H1 (cell line): ENCODE data around the gene HIVEP3. TPM values are rescaled to one million over a fixed set of nuclear protein-coding genes. Genes with fewer than 3 reads are reported as not detected.

Experiments
- CTCF ChIA-PET: fragments of 300-600 bp; sonication (Branson Sonifier 250); formaldehyde crosslinking; loops from one replicate; lab custom pipeline; 2021; ENCODE audit not compliant: partially characterized antibody; lab: Charles Lee
- POLR2A ChIA-PET: fragments of 300-600 bp; sonication (Branson Sonifier 250); formaldehyde crosslinking; loops from one replicate; lab custom pipeline; 2021; ENCODE audit warnings: inconsistent platforms; ENCODE audit not compliant: partially characterized antibody; lab: Charles Lee
- DNase-seq, 2 experiments: peaks; one replicate each; pipeline versions ENCODE4 v3.0.0 to v3.0.0-alpha.2; 2010 to 2022; ENCODE audit warnings: low spot score in 2 of 2, low read depth in 1 of 2, mixed read lengths in 1 of 2
- FAIRE-seq: peaks from 2 replicates; lab custom pipeline; 2011; peaks lifted over from hg19 to GRCh38; lab: Jason Lieb, UNC
- H2AFZ ChIP-seq: 2 replicates; pipeline ENCODE4 v1.8.1; 2012; ENCODE audit warnings: low read length, inconsistent platforms
- H2AK5ac ChIP-seq: 2 replicates; pipeline ENCODE4 v1.6.1; 2013; ENCODE audit warnings: low read depth, low read length
- H2BK120ac ChIP-seq: replicated peaks from 2 replicates; pipeline ENCODE3; 2013; ENCODE audit warnings: low read depth, low read length, inconsistent platforms
- H2BK12ac ChIP-seq: 2 replicates; pipeline ENCODE4 v1.6.1; 2013; ENCODE audit warnings: low read depth, low read length
- H2BK15ac ChIP-seq: 2 replicates; pipeline ENCODE4 v1.6.1; 2013; ENCODE audit warnings: low read length
- H2BK20ac ChIP-seq: 2 replicates; pipeline ENCODE4 v1.6.1; 2013; ENCODE audit warnings: low read length
- H2BK5ac ChIP-seq: 2 replicates; pipeline ENCODE4 v1.6.1; 2013; ENCODE audit warnings: low read depth, low read length
- H3K14ac ChIP-seq: 2 replicates; pipeline ENCODE4 v1.6.1; 2013; ENCODE audit warnings: inconsistent platforms; ENCODE audit not compliant: insufficient read length
- H3K18ac ChIP-seq: 2 replicates; pipeline ENCODE4 v1.6.1; 2013; ENCODE audit warnings: low read length; ENCODE audit errors: extremely low read depth
- H3K23ac ChIP-seq: 2 replicates; pipeline ENCODE4 v1.6.1; 2013; ENCODE audit warnings: inconsistent platforms; ENCODE audit not compliant: insufficient read length
- H3K23me2 ChIP-seq: 2 replicates; pipeline ENCODE4 v1.6.1; 2013; ENCODE audit warnings: low read depth, low read length
- H3K27ac ChIP-seq: 2 replicates; pipeline ENCODE4 v1.6.1; 2011; ENCODE audit warnings: low read depth, low read length, inconsistent platforms
- H3K27me3 ChIP-seq, 4 experiments: replicated peaks in 1 of 4; 1 replicate in 1 of 4; 2 replicates in 3 of 4; pipeline versions ENCODE4 v1.6.1 to v1.8.1; 2011 to 2013; ENCODE audit warnings: low read length in 3 of 4, mild to moderate bottlenecking in 3 of 4, inconsistent platforms in 2 of 4, mixed read lengths in 2 of 4, moderate library complexity in 1 of 4; ENCODE audit not compliant: control insufficient read depth in 3 of 4, insufficient read depth in 3 of 4; ENCODE audit errors: extremely low read depth in 1 of 4
- H3K36me3 ChIP-seq, 4 experiments: 2 replicates each; pipeline versions ENCODE4 v1.6.1 to v1.8.1; 2011 to 2013; ENCODE audit warnings: mild to moderate bottlenecking in 4 of 4, low read length in 3 of 4, moderate library complexity in 2 of 4, control low read depth in 1 of 4, inconsistent platforms in 1 of 4; ENCODE audit not compliant: insufficient read depth in 4 of 4, control insufficient read depth in 2 of 4
- H3K4ac ChIP-seq: replicated peaks from 2 replicates; pipeline ENCODE3; 2013; ENCODE audit warnings: low read length, low read depth, mixed read lengths, inconsistent platforms; ENCODE audit not compliant: insufficient read length
- H3K4me1 ChIP-seq, 4 experiments: replicated peaks in 1 of 4; 1 replicate in 1 of 4; 2 replicates in 3 of 4; pipeline versions ENCODE4 v1.6.1 to v1.8.1; 2011 to 2013; ENCODE audit warnings: low read length in 3 of 4, inconsistent platforms in 2 of 4, mixed read lengths in 1 of 4; ENCODE audit not compliant: insufficient read depth in 4 of 4, control insufficient read depth in 3 of 4
- H3K4me2 ChIP-seq, 2 experiments: 2 replicates each; pipeline versions ENCODE4 v1.6.1 to v1.8.1; 2011 to 2013; ENCODE audit warnings: low read depth in 2 of 2, low read length in 2 of 2, control low read depth in 1 of 2, inconsistent platforms in 1 of 2, mild to moderate bottlenecking in 1 of 2; ENCODE audit not compliant: insufficient read depth in 1 of 2
- H3K4me3 ChIP-seq, 4 experiments: fragments of 200-600, 300-600 bp in 1 of 4; sonication (generic), shearing (Covaris generic), sonication (Bioruptor Twin) in 1 of 4; 2 replicates each; pipeline versions ENCODE4 v1.5.1 to v1.8.1; 2011 to 2016; ENCODE audit warnings: low read length in 4 of 4, low read depth in 3 of 4, control low read depth in 2 of 4, inconsistent platforms in 2 of 4, mild to moderate bottlenecking in 2 of 4, mixed read lengths in 1 of 4, moderate library complexity in 1 of 4; ENCODE audit not compliant: insufficient read depth in 2 of 4; ENCODE audit errors: extremely low read depth in 1 of 4
- H3K56ac ChIP-seq: replicated peaks from 2 replicates; pipeline ENCODE3; 2013; ENCODE audit warnings: low read depth, mild to moderate bottlenecking, mixed read lengths, low read length, inconsistent platforms; ENCODE audit not compliant: insufficient read length
- H3K79me1 ChIP-seq: 2 replicates; pipeline ENCODE4 v1.6.1; 2013; ENCODE audit warnings: low read depth, low read length, control low read depth
- H3K79me2 ChIP-seq, 2 experiments: 2 replicates each; pipeline versions ENCODE4 v1.6.1 to v1.8.1; 2012 to 2013; ENCODE audit warnings: low read length in 2 of 2, mild to moderate bottlenecking in 2 of 2, inconsistent platforms in 1 of 2; ENCODE audit not compliant: insufficient read depth in 2 of 2, control insufficient read depth in 1 of 2
- H3K9ac ChIP-seq, 4 experiments: replicated peaks in 1 of 4; 1 replicate in 1 of 4; 2 replicates in 3 of 4; pipeline versions ENCODE4 v1.6.1 to v1.8.1; 2011 to 2013; ENCODE audit warnings: low read depth in 3 of 4, low read length in 3 of 4, control low read depth in 2 of 4, mild to moderate bottlenecking in 2 of 4, moderate library complexity in 2 of 4, inconsistent platforms in 1 of 4; ENCODE audit errors: extremely low read depth in 1 of 4
- H3K9me3 ChIP-seq, 2 experiments: 2 replicates each; pipeline versions ENCODE4 v1.6.1 to v1.8.1; 2012 to 2013; ENCODE audit warnings: mild to moderate bottlenecking in 2 of 2, moderate library complexity in 2 of 2, control low read depth in 1 of 2, inconsistent platforms in 1 of 2, low read depth in 1 of 2, low read length in 1 of 2, mixed read lengths in 1 of 2; ENCODE audit not compliant: insufficient read depth in 2 of 2
- H4K20me1 ChIP-seq, 2 experiments: replicated peaks in 1 of 2; 2 replicates each; pipeline versions ENCODE3 to v1.8.1; 2011 to 2013; ENCODE audit warnings: inconsistent platforms in 2 of 2, low read length in 2 of 2, mild to moderate bottlenecking in 1 of 2; ENCODE audit not compliant: insufficient read depth in 2 of 2, control insufficient read depth in 1 of 2
- H4K5ac ChIP-seq: 2 replicates; pipeline ENCODE4 v1.6.1; 2013; ENCODE audit warnings: low read length, low read depth, mixed read lengths, inconsistent platforms; ENCODE audit not compliant: insufficient read length
- H4K8ac ChIP-seq: 2 replicates; pipeline ENCODE4 v1.8.0; 2013; ENCODE audit warnings: mild to moderate bottlenecking, moderate library complexity, low read length, inconsistent platforms; ENCODE audit not compliant: insufficient read depth; ENCODE audit errors: extremely low read depth
- H4K91ac ChIP-seq: replicated peaks from 2 replicates; pipeline ENCODE3; 2013; ENCODE audit warnings: low read length, mixed read lengths, inconsistent platforms; ENCODE audit not compliant: insufficient read length
- E2F6 ChIP-seq: IDR thresholded peaks from 2 replicates; pipeline ENCODE4 v1.6.1; 2012; ENCODE audit warnings: inconsistent platforms
- POU5F1 ChIP-seq: IDR thresholded peaks from 2 replicates; pipeline ENCODE4 v1.6.1; 2011; ENCODE audit warnings: low read depth, mild to moderate bottlenecking, low read length, moderate library complexity
- SIN3A ChIP-seq, 2 experiments: IDR thresholded peaks in 1 of 2; conservative IDR thresholded peaks in 1 of 2; 2 replicates each; pipeline ENCODE4 v1.6.1; 2011 to 2012; ENCODE audit warnings: low read length in 2 of 2, improper control_type of control experiment in 1 of 2, low read depth in 1 of 2, mild to moderate bottlenecking in 1 of 2
- SRF ChIP-seq: IDR thresholded peaks from 2 replicates; pipeline ENCODE4 v1.6.1; 2011; ENCODE audit warnings: mild to moderate bottlenecking, low read depth, low read length, moderate library complexity
- WGBS, 2 experiments: shearing (Covaris generic) in 1 of 2; methylation state at CpG; one replicate each; pipeline versions ENCODE4 v1.1.6 to v1.1.7; 2013 to 2015; ENCODE audit warnings: low lambda C conversion rate in 2 of 2, mixed read lengths in 2 of 2, inconsistent platforms in 1 of 2, low coverage in 1 of 2, missing lambda C conversion rate in 1 of 2; ENCODE audit not compliant: insufficient replicate concordance in 2 of 2, insufficient coverage in 1 of 2, insufficient read length in 1 of 2; ENCODE audit errors: extremely low coverage in 1 of 2, missing lambda C conversion rate in 1 of 2; 5-methylcytosine and 5-hydroxymethylcytosine counted together
- polyA plus RNA-seq, 7 experiments: library from polyadenylated mRNA; depleted of rRNA in 3 of 7; stranded (reverse) in 5 of 7; unstranded in 2 of 7; fragments of >200 nt in 5 of 7; fragments of 200-250 nt in 2 of 7; gene quantifications; 1 replicate in 5 of 7; 2 replicates in 1 of 7; 4 replicates in 1 of 7; pipeline versions ENCODE4 v1.2.1 to v1.2.3, GENCODE V29; 2011 to 2013; ENCODE audit warnings: missing spikeins in 2 of 7, mixed read lengths in 2 of 7
- total RNA-seq: library from RNA; stranded (reverse); fragmentation: NEBNext Ultra II Directional; extraction: Animal tissue kit (Norgen Biotek cat#: 25700); gene quantifications from 2 replicates; pipeline ENCODE4 v1.2.1, GENCODE V29; 2021

HIVEP3 gene
- total and polyA plus RNA-seq, 2 of the 8 experiments (the other 6 are each of a cell fraction or from before 2014, with no cell fraction given): 0.24 to 0.69 TPM

- TF ChIP-seq E2F6 (no peak), SRF (no peak), POU5F1 (no peak), SIN3A (conservative IDR thresholded peaks at IDR 0.05 in 1 of 2, IDR thresholded peaks at IDR 0.05 in 1 of 2; ENCODE audit: low read depth in 1 of 2, low read length in 2 of 2) (no peak)
- ChIA-PET POLR2A (no interaction called here), CTCF (interaction anchor here (0.7 kb wide), 2 partner anchors 33 to 57 kb away, joined by 3 read pairs; no protein-coding TSS in a partner anchor)
- no peaks in the 10 kb centered on the region; a peak in 1 of 7 replicates for H3K4me1 ChIP-seq
- H4K91ac ChIP-seq: no peak overlapping the region
- H2BK12ac ChIP-seq: no peak overlapping the region
- H4K5ac ChIP-seq: no peak overlapping the region
- no peak overlapping the region for H3K27ac ChIP-seq
- H3K23me2 ChIP-seq: no peaks in the 10 kb centered on the region
- H3K9ac ChIP-seq: no peak overlapping the region
- H2BK5ac ChIP-seq: no peak overlapping the region
- H2BK15ac ChIP-seq: no peak overlapping the region
- no peak overlapping the region for H2AK5ac ChIP-seq
- no peaks in the 10 kb centered on the region for H3K36me3 ChIP-seq
- 85% methylated on average over 9 of the region's 9 CpGs; no CpG with 5 or more reads in 1 of the 2 experiments for WGBS, 2 experiments
- no peak overlapping the region for H3K56ac ChIP-seq
- no peaks in the 10 kb centered on the region for H3K9me3 ChIP-seq
- H3K14ac ChIP-seq: no peak overlapping the region
- DNase-seq: no peak
- H2BK120ac ChIP-seq: no peak overlapping the region
- no peak overlapping the region for H3K4me3 ChIP-seq
- H2AFZ ChIP-seq: no peak overlapping the region
- no peak overlapping the region for H3K4me2 ChIP-seq
- no peak for FAIRE-seq
- H3K4ac ChIP-seq: no peak overlapping the region
- no peaks in the 10 kb centered on the region for H3K79me2 ChIP-seq
- H2BK20ac ChIP-seq: no peak overlapping the region
- H4K20me1 ChIP-seq: no peaks in the 10 kb centered on the region
- no peak overlapping the region for H3K23ac ChIP-seq
- no peaks in the 10 kb centered on the region; the same call in 1 of the 2 replicates for H3K79me1 ChIP-seq
- no peak overlapping the region for H3K18ac ChIP-seq
- H3K27me3 ChIP-seq: no peaks in the 10 kb centered on the region
- H4K8ac ChIP-seq: no peak overlapping the region
Observed at GRCh38 chr1:41631154-41631553, 287.6 kb downstream of the HIVEP3 start.
